ENCODE data around the gene CSMD2. TPM values are rescaled to one million over a fixed set of nuclear protein-coding genes. Genes with fewer than 3 reads are reported as not detected.

CSMD2 gene
- total RNA-seq, 4 donors from 2014 or later, result 8.6 TPM; not detected in 3

- H3K36me3 ChIP-seq, result no peaks in the 10 kb centered on the region
- no peaks in the 10 kb centered on the region for H3K27me3 ChIP-seq
- no peak overlapping the region for H3K27ac ChIP-seq
- H3K4me3 ChIP-seq, result no peak overlapping the region
- no peak for DNase-seq
- intact Hi-C loops (cut with DNase I; ENCODE audit: low total_unique reads), result no loop called here
- no peaks in the 10 kb centered on the region for H3K4me1 ChIP-seq
- no peak for TF ChIP-seq POLR2A (IDR thresholded peaks at IDR 0.05)
- no peak for TF ChIP-seq CTCF (IDR thresholded peaks at IDR 0.05)
- no peaks in the 10 kb centered on the region for H3K9me3 ChIP-seq
These were observed 300.3 kb downstream of the CSMD2 start for GRCh38 chr1:33864460-33865389.

GRCh38 chr1:33863779-33864178 is 301.3 kb downstream of the CSMD2 start, which contains the start of gene HMGB4:
TSS of gene HMGB4 (plus strand) at chr1:33864079. CDS start at chr1:33864192, 113 bp downstream.
- Histone ChIP-seq H3K27ac (no peak within 1 kb of the TSS), H3K4me3 (no peak within 1 kb of the TSS)
- intact Hi-C loops (cut with DNase I; ENCODE audit: low total_unique reads), result no loop called here

GRCh38 chr1:33860671-33861070 is 304.4 kb downstream of the CSMD2 start:
- no peak for DNase-seq
- no peak overlapping the region for H3K4me3 ChIP-seq
- H3K9me3 ChIP-seq, result no peaks in the 10 kb centered on the region
- no peak overlapping the region for H3K27ac ChIP-seq
- no peaks in the 10 kb centered on the region for H3K4me1 ChIP-seq
- TF ChIP-seq CTCF (IDR thresholded peaks at IDR 0.05), result no peak
- no peak for TF ChIP-seq POLR2A (IDR thresholded peaks at IDR 0.05)
- no peaks in the 10 kb centered on the region for H3K27me3 ChIP-seq
- intact Hi-C loops (cut with DNase I; ENCODE audit: low total_unique reads), result no loop called here
- no peaks in the 10 kb centered on the region for H3K36me3 ChIP-seq

More at GRCh38 chr1:33863779-33864178, 301.3 kb downstream of the CSMD2 start, which contains the start of gene HMGB4:
- H3K36me3 ChIP-seq, result no peaks in the 10 kb centered on the region
- H3K9me3 ChIP-seq, result no peaks in the 10 kb centered on the region
- TF ChIP-seq CTCF (IDR thresholded peaks at IDR 0.05), result no peak
- TF ChIP-seq POLR2A (IDR thresholded peaks at IDR 0.05), result no peak
- DNase-seq, result no peak
- H3K27me3 ChIP-seq, result no peaks in the 10 kb centered on the region
- no peaks in the 10 kb centered on the region for H3K4me1 ChIP-seq

GRCh38 chr1:33854091-33854490 is 310.9 kb downstream of the CSMD2 start:
- intact Hi-C loops (cut with DNase I; ENCODE audit: low total_unique reads), result no loop called here
- H3K27me3 ChIP-seq, result no peaks in the 10 kb centered on the region
- H3K36me3 ChIP-seq, result no peaks in the 10 kb centered on the region
- H3K4me3 ChIP-seq, result no peak overlapping the region
- TF ChIP-seq POLR2A (IDR thresholded peaks at IDR 0.05), result no peak
- no peak for TF ChIP-seq CTCF (IDR thresholded peaks at IDR 0.05)
- H3K27ac ChIP-seq, result no peak overlapping the region
- no peak for DNase-seq
- no peaks in the 10 kb centered on the region for H3K9me3 ChIP-seq
- no peaks in the 10 kb centered on the region for H3K4me1 ChIP-seq

- TF ChIP-seq POLR2A (IDR thresholded peaks at IDR 0.05) (no peak), CTCF (IDR thresholded peaks at IDR 0.05) (no peak)
- intact Hi-C loops (cut with DNase I; ENCODE audit: low total_unique reads), result no loop called here
- H3K27me3 ChIP-seq, result no peaks in the 10 kb centered on the region
- H3K4me3 ChIP-seq, result no peak overlapping the region
- H3K36me3 ChIP-seq, result no peaks in the 10 kb centered on the region
- no peak overlapping the region for H3K27ac ChIP-seq
- DNase-seq, result no peak
- no peaks in the 10 kb centered on the region for H3K9me3 ChIP-seq
- H3K4me1 ChIP-seq, result no peaks in the 10 kb centered on the region
These were observed 311.6 kb downstream of the CSMD2 start for GRCh38 chr1:33853431-33853830.
